Measurements from ENCODE around the gene CORO2B. TPM values are rescaled to one million over a fixed set of nuclear protein-coding genes. Genes with fewer than 3 reads are reported as not detected.

CORO2B gene
- total RNA-seq, 1 donor from 2014 or later, result not detected

DNA sequence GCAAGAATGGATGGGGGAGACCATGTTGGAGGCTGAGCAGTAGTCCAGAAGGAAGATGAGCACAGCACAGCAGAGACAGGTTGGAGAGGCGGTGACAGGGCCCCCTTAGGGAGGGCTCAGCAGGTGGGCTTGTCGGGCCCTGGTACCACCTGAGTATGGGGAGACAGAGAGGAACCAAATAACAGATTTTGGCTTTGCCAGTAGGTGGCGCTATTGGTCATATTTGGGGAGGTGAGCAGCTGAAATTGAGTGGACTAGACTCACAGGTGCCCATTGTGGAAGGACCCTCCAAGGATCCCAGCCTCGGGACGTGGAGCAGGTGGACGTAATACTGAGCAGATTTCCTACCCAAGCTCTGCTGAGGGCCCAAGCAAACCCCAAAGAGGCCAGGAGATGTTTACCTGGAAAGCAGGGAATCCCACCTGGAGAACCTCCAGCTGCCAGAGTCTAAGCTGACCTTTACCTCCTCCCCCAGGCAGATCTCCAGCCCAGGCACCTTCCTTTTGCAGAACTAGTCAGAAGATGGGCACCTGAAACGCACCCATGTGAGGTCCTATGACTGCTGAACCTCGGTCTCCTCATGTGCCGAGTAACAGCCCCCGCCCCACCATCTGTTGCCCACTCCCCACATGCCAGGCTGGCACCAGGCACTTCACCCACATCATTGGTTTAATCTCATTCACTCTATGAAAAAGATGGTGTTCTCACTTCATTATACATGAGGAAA lies 24.6 kb upstream of the CORO2B start:
- intact Hi-C loops (cut with micrococcal nuclease), result loop anchor here (1.0 kb wide), 3 partner anchors 120 to 371 kb away; no protein-coding TSS in a partner anchor

DNA sequence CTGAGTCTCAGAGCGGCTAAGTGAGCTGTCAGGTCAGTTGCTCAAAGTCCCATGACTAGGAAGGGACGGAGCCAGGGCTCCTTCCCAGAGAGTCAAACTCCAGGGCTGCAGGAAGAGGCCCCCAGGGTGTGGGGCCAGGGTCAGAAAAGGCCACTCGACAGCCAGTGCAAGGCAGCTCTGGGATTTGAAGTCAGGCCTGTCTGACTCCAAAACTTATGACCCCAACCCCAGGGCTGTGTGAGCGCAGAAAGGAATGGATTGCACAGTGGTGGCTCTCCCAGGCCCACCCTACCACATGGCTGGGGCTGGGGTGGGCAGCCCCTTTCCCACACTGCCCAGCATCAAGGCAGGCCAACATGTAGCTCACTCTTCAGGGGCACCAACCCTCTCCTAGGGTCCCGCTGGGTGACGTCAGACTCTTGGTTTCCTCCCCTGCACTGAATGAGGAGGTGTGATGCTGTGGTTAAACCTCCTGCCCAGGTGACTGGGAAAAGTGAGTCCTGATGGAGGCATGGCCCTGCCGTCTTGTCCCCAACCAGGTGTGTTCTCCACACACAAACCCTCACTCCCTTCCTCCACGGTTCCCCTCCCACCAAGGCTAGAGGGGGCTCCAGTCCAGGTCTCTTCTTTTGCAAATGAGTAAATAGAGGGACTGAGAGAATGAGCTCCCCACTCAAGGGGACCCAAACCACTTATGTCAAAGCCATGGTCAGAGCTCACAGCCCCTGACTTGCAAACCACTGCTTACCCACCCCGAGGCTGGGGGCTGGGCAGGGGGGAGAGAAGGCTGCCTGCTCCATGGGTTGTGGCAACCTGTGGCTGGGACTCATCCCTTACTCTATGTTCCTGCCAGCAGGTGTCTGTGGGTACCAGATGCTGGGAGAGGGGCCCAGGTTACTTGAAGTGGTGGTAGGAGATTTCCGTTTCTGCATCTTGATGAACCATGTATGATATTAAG lies 23.8 kb upstream of the CORO2B start:
- intact Hi-C loops (cut with micrococcal nuclease), result loop anchor here (1.0 to 5.0 kb wide), 4 partner anchors 119 to 370 kb away; no protein-coding TSS in a partner anchor

GRCh38 chr15:68555679-68556037 lies 23.1 kb upstream of the CORO2B start:
- intact Hi-C loops (cut with micrococcal nuclease), result loop anchor here (5.0 kb wide), 1 partner anchor 227 kb away; no protein-coding TSS in a partner anchor

- intact Hi-C loops (cut with micrococcal nuclease), result loop anchor here (5.0 kb wide), 1 partner anchor 226 kb away; no protein-coding TSS in a partner anchor
Measured at GRCh38 chr15:68556139-68556990, 22.4 kb upstream of the CORO2B start.

GRCh38 chr15:68557469-68558317 lies 21.1 kb upstream of the CORO2B start:
- intact Hi-C loops (cut with micrococcal nuclease), result loop anchor here (5.0 kb wide), 1 partner anchor 225 kb away; no protein-coding TSS in a partner anchor

DNA sequence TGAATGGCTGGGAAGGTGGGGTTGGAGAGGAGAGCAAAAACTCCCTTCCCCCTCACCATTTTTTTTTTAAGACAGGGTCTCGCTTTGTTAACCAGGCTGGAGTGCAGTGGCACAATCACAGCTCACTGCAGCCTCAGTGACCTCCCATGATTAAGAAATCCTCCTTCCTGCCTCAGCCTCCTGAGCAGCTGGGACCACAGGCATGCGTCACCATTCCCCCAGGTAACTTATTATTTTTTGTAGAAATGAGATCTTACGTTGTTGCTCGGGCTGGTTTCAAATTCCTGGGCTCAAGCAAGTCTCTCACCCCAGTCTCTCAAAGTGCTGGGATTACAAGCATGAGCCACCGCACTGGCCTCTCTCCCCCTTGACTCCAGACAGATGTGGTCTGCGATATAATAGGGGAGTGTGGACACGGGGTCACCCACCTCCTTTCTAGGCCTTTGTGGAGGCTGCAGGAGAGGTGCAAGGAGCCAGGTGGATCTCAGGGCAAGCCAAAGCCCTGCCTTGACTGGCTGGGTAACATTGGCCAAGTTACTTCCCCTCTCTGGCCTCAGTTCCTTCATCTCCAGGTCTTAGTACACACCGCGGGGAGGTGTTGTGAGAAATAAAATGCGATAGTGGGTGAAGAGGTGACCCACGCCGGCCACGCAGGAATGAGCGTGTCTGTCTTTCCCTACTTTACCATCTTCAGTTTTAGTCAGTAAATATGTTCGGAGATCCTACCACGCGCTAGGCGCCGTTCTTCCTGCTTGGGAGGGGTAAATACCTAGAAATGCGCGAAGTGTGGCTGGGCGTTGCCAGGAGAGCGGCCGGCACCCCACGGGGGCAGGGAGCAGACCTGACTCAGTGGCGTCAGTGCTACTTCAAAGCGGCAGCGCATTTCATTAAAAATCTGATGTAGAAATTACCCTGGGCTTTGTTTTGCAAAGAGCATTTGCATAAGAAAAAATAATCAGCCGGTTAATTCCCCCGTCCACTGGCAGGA lies 20.2 kb upstream of the CORO2B start:
- intact Hi-C loops (cut with micrococcal nuclease), result loop anchor here (1.0 to 5.0 kb wide), 4 partner anchors 116 to 367 kb away; no protein-coding TSS in a partner anchor

- intact Hi-C loops (cut with micrococcal nuclease), result loop anchor here (1.0 to 5.0 kb wide), 4 partner anchors 115 to 366 kb away; no protein-coding TSS in a partner anchor
Measured at GRCh38 chr15:68559345-68560310, 19.2 kb upstream of the CORO2B start.

GRCh38 chr15:68560501-68561113 lies 18.2 kb upstream of the CORO2B start:
- intact Hi-C loops (cut with micrococcal nuclease), result no loop called here

- intact Hi-C loops (cut with micrococcal nuclease), result no loop called here
Measured at GRCh38 chr15:68561171-68561900, 17.5 kb upstream of the CORO2B start.

DNA sequence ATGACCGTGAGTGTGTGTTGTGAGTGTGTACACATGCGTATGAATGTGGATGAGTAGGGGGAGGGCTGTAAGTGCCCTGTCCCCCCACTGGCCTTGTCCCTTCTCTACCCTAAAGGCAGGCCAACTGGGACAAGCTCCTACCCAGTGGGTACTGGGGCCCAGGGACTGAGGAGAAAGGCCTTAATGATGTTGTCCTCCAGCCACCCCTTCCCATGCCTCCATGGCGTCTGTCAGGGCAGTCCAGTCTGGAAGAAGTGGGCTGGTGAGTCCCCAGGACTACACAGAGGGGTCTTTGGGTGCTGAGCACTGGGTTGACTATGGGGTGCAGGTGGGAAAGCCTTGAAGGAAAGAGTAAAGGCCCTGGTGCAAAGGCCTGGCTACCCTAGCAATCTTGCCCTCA lies 16.9 kb upstream of the CORO2B start:
- intact Hi-C loops (cut with micrococcal nuclease), result no loop called here

DNA sequence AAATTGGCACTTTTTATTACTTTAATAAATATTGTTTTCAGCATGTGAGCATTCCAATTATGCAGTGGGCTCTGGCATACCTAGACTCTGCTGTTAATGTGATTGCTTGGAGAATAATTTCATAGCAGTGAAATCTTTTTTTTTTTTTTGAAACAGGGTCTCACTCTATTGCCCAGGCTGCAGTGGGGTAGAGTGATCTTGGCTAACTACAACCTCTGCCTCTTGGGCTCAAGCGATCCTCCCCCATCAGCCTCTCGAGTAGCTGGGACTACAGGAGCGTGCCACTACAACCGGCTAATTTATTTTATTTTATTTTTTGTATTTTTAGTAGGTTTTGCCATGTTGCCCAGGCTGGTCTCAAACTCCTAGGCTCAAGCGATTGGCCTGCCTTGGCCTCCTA lies 14.6 kb upstream of the CORO2B start:
- intact Hi-C loops (cut with micrococcal nuclease), result no loop called here

- intact Hi-C loops (cut with micrococcal nuclease), result no loop called here
Measured at GRCh38 chr15:68565234-68565633, 13.6 kb upstream of the CORO2B start.

DNA sequence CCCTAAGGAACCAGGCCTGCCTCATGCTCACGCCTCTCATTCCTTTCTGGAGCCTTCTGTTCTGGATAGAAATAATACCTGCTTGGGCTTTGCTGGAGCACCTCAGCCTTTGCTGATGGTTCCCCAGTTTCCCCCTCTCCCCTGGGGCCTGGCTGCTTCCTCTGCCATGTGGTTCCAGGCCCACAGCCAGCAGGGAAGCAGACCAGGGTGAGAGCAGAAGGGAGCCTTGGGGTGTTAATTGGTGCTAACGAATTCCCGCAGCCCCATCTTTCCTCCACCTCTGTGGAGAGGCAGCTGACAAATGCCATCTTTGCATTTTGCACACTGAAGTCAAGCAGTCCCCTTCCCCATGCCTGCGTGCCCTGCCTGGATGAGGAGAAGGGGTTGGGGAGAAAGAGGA lies 13.1 kb upstream of the CORO2B start:
- intact Hi-C loops (cut with micrococcal nuclease), result no loop called here

- intact Hi-C loops (cut with micrococcal nuclease), result no loop called here
Measured at GRCh38 chr15:68566377-68566954, 12.3 kb upstream of the CORO2B start.

DNA sequence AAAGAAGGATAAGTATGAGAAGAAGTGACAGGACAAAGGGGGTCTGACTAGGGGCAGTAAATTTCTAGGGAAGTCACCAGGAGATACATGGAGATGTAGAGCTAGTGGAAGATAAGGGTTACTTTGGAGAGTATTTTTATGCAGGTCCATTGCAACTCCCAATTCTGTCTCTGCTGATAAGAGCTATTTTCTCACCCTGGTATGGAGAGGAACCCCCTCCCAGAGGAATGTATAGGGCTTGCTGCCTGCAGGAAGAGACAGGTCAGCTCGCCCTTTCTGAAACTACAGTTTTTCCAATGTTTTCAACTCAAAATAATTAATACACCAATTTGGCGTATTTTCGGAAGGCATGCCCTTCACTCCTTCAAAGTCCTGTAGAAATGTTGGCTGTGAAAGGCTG lies 11.4 kb upstream of the CORO2B start:
- intact Hi-C loops (cut with micrococcal nuclease), result no loop called here

GRCh38 chr15:68570974-68571373 lies 7.8 kb upstream of the CORO2B start:
- intact Hi-C loops (cut with micrococcal nuclease), result no loop called here
